GM19397 (cell line): ENCODE results near the gene RPL26.

ENCODE experiments used
- ATAC-seq: cut with Tn5 transposase; IDR thresholded peaks from one replicate; pipeline ENCODE4 v1.9.1; 2021; ENCODE audit warnings: mild to moderate bottlenecking, moderate library complexity; ENCODE audit not compliant: unreplicated experiment

The RPL26 gene

GRCh38 chr17:8383143-8383822 is at the start of gene RPL26:
RPL26 (minus strand) TSS chr17:8383193; CDS start chr17:8382310, 883 bp downstream.
- peak; percentile 92 for ATAC-seq

GRCh38 chr17:8430966-8431365 is 48.0 kb upstream of the RPL26 start:
- ATAC-seq, result no peak

GRCh38 chr17:8426802-8427201 is 43.8 kb upstream of the RPL26 start:
- no peak for ATAC-seq

- no peak for ATAC-seq
Measured at GRCh38 chr17:8426094-8426720, 43.2 kb upstream of the RPL26 start.

- ATAC-seq, result no peak
Measured at GRCh38 chr17:8421571-8421970, 38.6 kb upstream of the RPL26 start.

GRCh38 chr17:8420041-8420934 is 37.3 kb upstream of the RPL26 start:
- no peak for ATAC-seq

- no peak for ATAC-seq
Measured at GRCh38 chr17:8419305-8419704, 36.3 kb upstream of the RPL26 start.

- no peak for ATAC-seq
Measured at GRCh38 chr17:8418471-8418870, 35.5 kb upstream of the RPL26 start.

- no peak for ATAC-seq
Measured at GRCh38 chr17:8417806-8418205, 34.8 kb upstream of the RPL26 start.

- ATAC-seq, result no peak
Measured at GRCh38 chr17:8413938-8414337, 30.9 kb upstream of the RPL26 start.

- ATAC-seq, result no peak
Measured at GRCh38 chr17:8413328-8413727, 30.3 kb upstream of the RPL26 start.

- ATAC-seq, result no peak
Measured at GRCh38 chr17:8412089-8412488, 29.1 kb upstream of the RPL26 start.

GRCh38 chr17:8410883-8411238 is 27.9 kb upstream of the RPL26 start:
- ATAC-seq, result no peak

- ATAC-seq, result no peak
Measured at GRCh38 chr17:8409966-8410882, 27.2 kb upstream of the RPL26 start.

- no peak for ATAC-seq
Measured at GRCh38 chr17:8408371-8408770, 25.4 kb upstream of the RPL26 start.

- no peak for ATAC-seq
Measured at GRCh38 chr17:8406174-8406573, 23.2 kb upstream of the RPL26 start.

- no peak for ATAC-seq
Measured at GRCh38 chr17:8405499-8406016, 22.6 kb upstream of the RPL26 start.

GRCh38 chr17:8402921-8403536 is 20.0 kb upstream of the RPL26 start:
- ATAC-seq, result no peak

- no peak for ATAC-seq
Measured at GRCh38 chr17:8401107-8401506, 18.1 kb upstream of the RPL26 start.

- no peak for ATAC-seq
Measured at GRCh38 chr17:8398980-8399379, 16.0 kb upstream of the RPL26 start.
